Measurements from ENCODE around the gene TBCA. TPM values are rescaled to one million over a fixed set of nuclear protein-coding genes. Genes with fewer than 3 reads are reported as not detected.
"Not testable (repeated sequence)": the region's sequence is repeated elsewhere in the genome, so short reads cannot be mapped to it uniquely, and the experiment has no call there.

Gene TBCA
- total and polyA plus RNA-seq, 9 donors: 125 to 283 (median 189) TPM

DNA sequence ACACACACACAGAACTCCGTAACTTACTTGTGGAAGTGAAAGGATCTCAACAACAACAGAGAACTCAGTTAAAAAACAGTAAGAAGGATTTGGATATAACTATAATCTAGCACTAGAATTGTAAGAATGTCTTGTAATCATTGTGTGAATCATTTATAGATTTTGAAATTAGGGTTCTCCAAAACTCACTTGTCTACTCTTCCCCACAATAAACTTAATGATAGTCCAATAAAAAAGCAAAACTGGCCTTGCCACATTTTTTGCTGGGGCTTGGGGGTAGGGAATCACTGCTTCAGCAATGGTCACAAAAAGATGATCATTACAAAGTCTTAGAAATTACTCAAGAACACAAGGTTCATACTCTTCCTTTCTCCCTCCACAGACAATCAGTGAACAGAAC is 8.8 kb downstream of the TBCA start:
- H3K4me1 ChIP-seq (ENCODE audit: insufficient read depth): peaks cover 10% of the 10 kb centered on the region

DNA sequence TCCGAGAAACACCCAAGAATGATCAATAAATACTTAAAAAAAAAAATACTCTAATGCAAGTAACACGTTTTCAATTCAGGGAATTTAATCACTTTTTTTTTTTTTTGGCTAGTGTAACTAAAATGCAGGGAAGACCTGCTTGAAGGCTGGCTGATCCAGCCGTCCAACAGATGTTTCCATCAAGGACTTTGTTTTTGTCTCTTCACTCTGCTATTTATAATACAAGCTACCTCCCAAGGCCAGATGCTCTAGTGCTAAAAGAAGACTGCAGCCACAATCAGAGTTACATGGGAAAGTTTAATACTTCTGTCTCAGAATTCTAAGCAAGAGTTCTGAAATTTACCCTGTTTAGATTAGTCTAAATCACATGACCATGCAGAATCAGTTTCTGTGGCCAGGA is 14.5 kb downstream of the TBCA start:
- intact Hi-C loops (cut with DNase I): no loop called here
- 6 to 27% (median 8%) methylated on average over 3 of the region's 3 CpGs for WGBS, 3 donors
- DNase-seq: no peak
- H3K36me3 ChIP-seq: no peaks in the 10 kb centered on the region
- peak overlapping the region in 1 of 2 donors; percentile 19 for H3K27ac ChIP-seq
- no peaks in the 10 kb centered on the region for H3K27me3 ChIP-seq
- TF ChIP-seq POLR2A (IDR thresholded peaks at IDR 0.05) (no peak), EP300 (IDR thresholded peaks at IDR 0.05) (no peak)
- TF ChIP-seq, protein P1, sequence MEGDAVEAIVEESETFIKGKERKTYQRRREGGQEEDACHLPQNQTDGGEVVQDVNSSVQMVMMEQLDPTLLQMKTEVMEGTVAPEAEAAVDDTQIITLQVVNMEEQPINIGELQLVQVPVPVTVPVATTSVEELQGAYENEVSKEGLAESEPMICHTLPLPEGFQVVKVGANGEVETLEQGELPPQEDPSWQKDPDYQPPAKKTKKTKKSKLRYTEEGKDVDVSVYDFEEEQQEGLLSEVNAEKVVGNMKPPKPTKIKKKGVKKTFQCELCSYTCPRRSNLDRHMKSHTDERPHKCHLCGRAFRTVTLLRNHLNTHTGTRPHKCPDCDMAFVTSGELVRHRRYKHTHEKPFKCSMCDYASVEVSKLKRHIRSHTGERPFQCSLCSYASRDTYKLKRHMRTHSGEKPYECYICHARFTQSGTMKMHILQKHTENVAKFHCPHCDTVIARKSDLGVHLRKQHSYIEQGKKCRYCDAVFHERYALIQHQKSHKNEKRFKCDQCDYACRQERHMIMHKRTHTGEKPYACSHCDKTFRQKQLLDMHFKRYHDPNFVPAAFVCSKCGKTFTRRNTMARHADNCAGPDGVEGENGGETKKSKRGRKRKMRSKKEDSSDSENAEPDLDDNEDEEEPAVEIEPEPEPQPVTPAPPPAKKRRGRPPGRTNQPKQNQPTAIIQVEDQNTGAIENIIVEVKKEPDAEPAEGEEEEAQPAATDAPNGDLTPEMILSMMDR (IDR thresholded peaks at IDR 0.05): no peak
- H3K4me3 ChIP-seq: no peak overlapping the region
- H3K9me3 ChIP-seq: no peaks in the 10 kb centered on the region
- peaks cover 11% of the 10 kb centered on the region for H3K4me1 ChIP-seq (ENCODE audit: insufficient read depth)

More for the DNA sequence above, 8.8 kb downstream of the TBCA start:
- no peak for TF ChIP-seq POLR2A (IDR thresholded peaks at IDR 0.05)
- TF ChIP-seq EP300 (IDR thresholded peaks at IDR 0.05): no peak
- TF ChIP-seq, protein P1 (IDR thresholded peaks at IDR 0.05): no peak
- Histone ChIP-seq H3K4me3 (no peak overlapping the region), H3K27me3 (no peaks in the 10 kb centered on the region), H3K27ac (no peak overlapping the region), H3K36me3 (no peaks in the 10 kb centered on the region), H3K9me3 (no peaks in the 10 kb centered on the region)
- 98 to 100% (median 100%) methylated on average over 1 of the region's 1 CpG for WGBS, 3 donors
- intact Hi-C loops (cut with DNase I): no loop called here
- no peak for DNase-seq

DNA sequence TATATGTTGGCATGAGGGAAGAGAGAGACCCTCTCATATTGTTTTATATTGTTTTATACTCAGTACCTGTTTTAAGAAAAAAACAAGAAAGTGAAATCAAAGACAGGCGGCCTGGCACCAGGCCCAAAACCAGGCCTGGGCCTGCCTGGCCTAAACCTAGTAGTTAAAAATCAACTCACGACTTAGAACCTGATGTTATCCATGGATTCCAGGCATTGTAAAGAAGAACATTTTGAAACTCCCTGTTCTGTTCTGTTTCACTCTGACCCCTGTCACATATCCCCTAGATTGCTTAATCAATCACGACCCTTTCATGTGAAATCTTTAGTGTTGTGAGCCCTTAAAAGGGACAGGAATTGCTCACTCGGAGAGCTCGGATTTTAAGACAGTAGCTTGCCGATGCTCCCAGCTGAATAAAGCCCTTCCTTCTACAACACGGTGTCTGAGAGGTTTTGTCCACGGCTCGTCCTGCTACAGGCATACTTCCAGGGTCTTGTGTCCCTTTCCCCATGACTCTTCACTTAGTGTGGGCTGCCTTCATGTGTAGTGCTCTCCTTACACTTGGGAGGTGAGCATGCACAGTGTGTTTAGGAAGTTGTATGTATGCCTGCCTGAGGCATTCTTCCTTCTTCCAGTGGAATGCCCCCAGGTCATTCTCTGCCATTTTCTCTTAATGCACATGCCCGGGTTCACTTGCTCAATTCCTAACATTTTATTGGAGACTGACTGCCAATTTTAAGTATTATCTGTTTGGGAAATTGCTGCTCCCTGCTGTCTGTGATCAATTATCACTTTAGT is 17.8 kb downstream of the TBCA start:
- no peaks in the 10 kb centered on the region for H3K9me3 ChIP-seq
- no peak for TF ChIP-seq POLR2A (IDR thresholded peaks at IDR 0.05)
- no peak for TF ChIP-seq EP300 (IDR thresholded peaks at IDR 0.05)
- TF ChIP-seq, protein P1 (IDR thresholded peaks at IDR 0.05): no peak
- WGBS, 3 donors: 83 to 90% (median 86%) methylated on average over 10 of the region's 10 CpGs
- peaks cover 7% of the 10 kb centered on the region for H3K4me1 ChIP-seq (ENCODE audit: insufficient read depth)
- no peak overlapping the region for H3K4me3 ChIP-seq
- intact Hi-C loops (cut with DNase I): no loop called here
- no peak for DNase-seq
- no peak overlapping the region for H3K27ac ChIP-seq
- H3K27me3 ChIP-seq: no peaks in the 10 kb centered on the region
- H3K36me3 ChIP-seq: no peaks in the 10 kb centered on the region

DNA sequence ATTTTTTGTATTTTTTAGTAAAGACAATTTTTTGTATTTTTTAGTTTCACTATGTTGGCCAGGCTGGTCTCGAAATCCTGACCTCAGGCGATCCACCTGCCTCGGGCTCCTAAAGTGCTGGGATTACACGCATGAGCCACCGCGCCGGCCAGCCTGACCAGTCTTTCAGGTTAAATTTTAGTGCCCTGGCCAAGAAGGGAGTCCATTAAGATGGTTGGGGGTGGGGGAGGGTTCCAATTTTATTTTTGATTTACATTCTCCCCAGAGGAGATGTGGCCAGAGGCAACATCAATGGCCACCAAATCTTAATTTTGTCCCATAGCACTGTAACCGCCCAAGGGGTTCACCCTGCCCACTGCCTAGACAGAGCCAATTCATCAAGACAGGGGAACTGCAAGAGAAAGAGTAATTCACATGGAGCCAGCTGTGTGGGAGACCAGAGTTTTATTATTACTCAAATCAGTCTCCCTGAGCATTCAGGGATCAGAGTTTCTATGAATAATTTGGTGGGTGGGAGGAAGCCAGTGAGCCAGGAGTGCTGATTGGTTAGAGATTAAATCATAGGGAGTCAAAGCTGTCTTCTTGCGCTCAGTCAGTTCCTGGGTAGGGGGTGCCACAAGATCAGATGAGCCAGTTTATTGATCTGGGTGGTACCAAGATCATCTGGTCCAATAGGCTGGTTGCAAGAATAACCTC is 24.7 kb downstream of the TBCA start:
- Histone ChIP-seq H3K4me3 (no peak overlapping the region), H3K36me3 (no peaks in the 10 kb centered on the region), H3K9me3 (no peaks in the 10 kb centered on the region), H3K4me1 (ENCODE audit: insufficient read depth) (peaks cover 4% of the 10 kb centered on the region), H3K27ac (no peak overlapping the region), H3K27me3 (no peaks in the 10 kb centered on the region)
- DNase-seq: no peak
- 92 to 97% (median 97%) methylated on average over 9 of the region's 9 CpGs for WGBS, 3 donors
- TF ChIP-seq EP300 (IDR thresholded peaks at IDR 0.05) (no peak), POLR2A (IDR thresholded peaks at IDR 0.05) (no peak)
- TF ChIP-seq, protein P1 (IDR thresholded peaks at IDR 0.05): no peak
- intact Hi-C loops (cut with DNase I): no loop called here

DNA sequence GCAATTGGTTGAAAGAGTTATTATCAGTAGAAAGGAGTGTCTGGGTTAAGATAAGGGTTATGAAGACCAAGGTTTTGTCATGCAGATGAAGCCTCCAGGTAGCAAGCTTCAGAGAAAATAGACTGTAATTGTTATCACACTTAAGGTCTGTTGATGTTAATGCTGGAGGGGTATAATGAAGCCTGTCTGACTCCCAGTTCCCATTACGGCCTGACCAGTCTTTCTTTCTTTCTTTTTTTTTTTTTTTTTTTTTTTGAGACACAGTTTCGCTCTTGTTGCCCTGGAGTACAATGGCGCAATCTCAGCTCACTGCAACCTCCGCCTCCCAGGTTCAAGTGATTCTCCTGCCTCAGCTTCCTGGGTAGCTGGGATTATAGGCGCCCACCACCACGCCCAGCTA is 25.2 kb downstream of the TBCA start:
- H3K27ac ChIP-seq; H3K4me1 ChIP-seq (ENCODE audit: insufficient read depth); DNase-seq; H3K27me3 ChIP-seq; H3K9me3 ChIP-seq; H3K4me3 ChIP-seq; intact Hi-C loops (cut with DNase I); H3K36me3 ChIP-seq: not testable (repeated sequence)
- 94 to 98% (median 97%) methylated on average over 6 of the region's 6 CpGs for WGBS, 3 donors
